HFFc6 (cell line): ENCODE measurements around the gene SH2D2A. TPM values are rescaled to one million over a fixed set of nuclear protein-coding genes. Genes with fewer than 3 reads are reported as not detected.
A peak's percentile ranks its signal among the peaks of the same experiment; 100 is the strongest.

ENCODE experiments used
- DNase-seq: peaks from one replicate; pipeline ENCODE4 v3.0.0-alpha.2; 2018
- H3K27ac Mint-ChIP-seq: 2 replicates; pipeline ENCODE4 v1.8.0; 2020; ENCODE audit warnings: mild to moderate bottlenecking, mixed read lengths
- H3K27me3 Mint-ChIP-seq: 2 replicates; pipeline ENCODE4 v1.8.0; 2021; ENCODE audit warnings: mild to moderate bottlenecking, moderate library complexity, mixed read lengths; ENCODE audit not compliant: insufficient read depth
- H3K36me3 Mint-ChIP-seq: 2 replicates; pipeline ENCODE4 v1.8.0; 2021; ENCODE audit warnings: low read depth, mixed read lengths
- H3K4me1 Mint-ChIP-seq: 2 replicates; pipeline ENCODE4 v1.8.0; 2020; ENCODE audit warnings: low read depth, mixed read lengths
- H3K4me3 Mint-ChIP-seq: 2 replicates; pipeline ENCODE4 v1.8.0; 2020; ENCODE audit warnings: mild to moderate bottlenecking, moderate library complexity, mixed read lengths
- H3K9me3 Mint-ChIP-seq: 2 replicates; pipeline ENCODE4 v1.8.0; 2020; ENCODE audit warnings: mild to moderate bottlenecking, mixed read lengths
- total RNA-seq, 6 experiments: library from RNA; stranded (reverse); fragmentation: NEBNext Ultra II Directional; extraction: Animal tissue kit (Norgen Biotek cat#: 25700); gene quantifications; 2 replicates in 1 of 6; 3 replicates in 5 of 6; pipeline ENCODE4 v1.2.3, GENCODE V29; 2021
- TF ChIP-seq, protein P1 (sequence below): fragments of 200-600 bp; sonication (generic); IDR thresholded peaks from 2 replicates; pipeline ENCODE4 v1.5.0; 2021; ENCODE audit warnings: antibody characterized with exemption, mild to moderate bottlenecking

SH2D2A gene
- total RNA-seq, 6 experiments from 2014 or later = 0.09 to 0.17 TPM; not detected in 4

GRCh38 chr1:156853761-156854160, 37.1 kb upstream of the SH2D2A start:
- TF ChIP-seq, protein P1, sequence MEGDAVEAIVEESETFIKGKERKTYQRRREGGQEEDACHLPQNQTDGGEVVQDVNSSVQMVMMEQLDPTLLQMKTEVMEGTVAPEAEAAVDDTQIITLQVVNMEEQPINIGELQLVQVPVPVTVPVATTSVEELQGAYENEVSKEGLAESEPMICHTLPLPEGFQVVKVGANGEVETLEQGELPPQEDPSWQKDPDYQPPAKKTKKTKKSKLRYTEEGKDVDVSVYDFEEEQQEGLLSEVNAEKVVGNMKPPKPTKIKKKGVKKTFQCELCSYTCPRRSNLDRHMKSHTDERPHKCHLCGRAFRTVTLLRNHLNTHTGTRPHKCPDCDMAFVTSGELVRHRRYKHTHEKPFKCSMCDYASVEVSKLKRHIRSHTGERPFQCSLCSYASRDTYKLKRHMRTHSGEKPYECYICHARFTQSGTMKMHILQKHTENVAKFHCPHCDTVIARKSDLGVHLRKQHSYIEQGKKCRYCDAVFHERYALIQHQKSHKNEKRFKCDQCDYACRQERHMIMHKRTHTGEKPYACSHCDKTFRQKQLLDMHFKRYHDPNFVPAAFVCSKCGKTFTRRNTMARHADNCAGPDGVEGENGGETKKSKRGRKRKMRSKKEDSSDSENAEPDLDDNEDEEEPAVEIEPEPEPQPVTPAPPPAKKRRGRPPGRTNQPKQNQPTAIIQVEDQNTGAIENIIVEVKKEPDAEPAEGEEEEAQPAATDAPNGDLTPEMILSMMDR = no peak
- H3K4me1 Mint-ChIP-seq = peaks cover 4% of the 10 kb centered on the region
- peaks cover 54% of the 10 kb centered on the region for H3K27me3 Mint-ChIP-seq
- no peak overlapping the region for H3K4me3 Mint-ChIP-seq
- H3K36me3 Mint-ChIP-seq = no peaks in the 10 kb centered on the region
- no peaks in the 10 kb centered on the region for H3K9me3 Mint-ChIP-seq
- DNase-seq = no peak
- H3K27ac Mint-ChIP-seq = no peak overlapping the region

DNA sequence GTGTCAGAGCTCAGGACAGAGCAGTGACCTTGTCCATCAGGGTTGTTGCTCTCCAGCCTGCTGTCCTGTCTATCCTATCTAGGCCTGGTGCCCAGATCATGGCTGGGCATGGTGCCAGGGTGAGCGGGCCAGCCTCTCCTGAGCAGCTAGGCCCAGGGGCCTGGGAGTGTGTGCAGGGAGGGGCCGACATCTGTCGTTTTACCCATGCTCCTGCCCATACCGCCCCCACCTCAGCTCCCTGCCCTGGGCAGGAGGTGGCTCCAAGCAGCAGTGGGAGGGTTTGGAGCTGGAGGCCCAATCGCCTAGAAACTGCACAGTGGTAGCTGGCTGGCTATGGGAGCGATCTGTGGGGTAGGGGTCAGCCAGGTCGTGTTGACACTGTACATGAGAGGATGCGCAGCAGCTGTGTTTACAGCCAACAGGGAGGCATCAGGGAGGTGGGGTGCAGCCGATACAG, 35.8 kb upstream of the SH2D2A start:
- H3K27me3 Mint-ChIP-seq = peaks cover 48% of the 10 kb centered on the region
- no peaks in the 10 kb centered on the region for H3K9me3 Mint-ChIP-seq
- no peaks in the 10 kb centered on the region for H3K4me1 Mint-ChIP-seq
- no peak overlapping the region for H3K4me3 Mint-ChIP-seq
- TF ChIP-seq, protein P1 = no peak
- DNase-seq = peak; percentile 16
- no peaks in the 10 kb centered on the region for H3K36me3 Mint-ChIP-seq
- no peak overlapping the region for H3K27ac Mint-ChIP-seq

DNA sequence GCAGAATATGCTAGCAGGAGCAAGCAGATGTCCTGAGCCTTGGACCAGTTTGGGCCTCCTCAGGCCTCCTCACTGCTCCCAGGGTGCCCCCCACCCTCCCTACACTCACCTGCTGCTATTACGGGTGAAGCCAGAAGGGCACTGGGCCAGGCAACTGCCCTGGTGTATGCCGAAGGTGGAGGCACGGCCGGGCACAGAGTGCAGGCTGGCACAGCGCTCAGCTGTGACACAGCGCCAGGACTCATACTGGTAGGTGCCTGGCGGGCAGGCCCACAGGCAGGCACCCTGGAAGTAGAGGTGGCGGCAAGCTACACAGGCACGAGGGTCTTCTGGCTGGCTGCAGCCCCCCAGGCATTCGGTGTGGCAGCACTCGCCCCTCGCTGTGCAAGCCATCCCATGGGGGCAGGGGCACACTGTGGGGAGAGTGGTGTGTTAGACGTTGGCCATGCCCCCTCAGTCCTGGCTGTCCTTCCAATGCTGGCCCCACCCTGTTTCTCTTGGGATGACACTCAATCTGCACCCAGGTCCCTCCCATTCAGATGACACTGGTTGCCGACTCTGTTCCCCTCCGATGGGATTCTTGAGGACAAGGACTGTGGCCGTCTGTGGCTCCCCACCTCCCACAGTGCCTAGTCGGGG, 35.2 kb upstream of the SH2D2A start:
- DNase-seq = no peak
- no peaks in the 10 kb centered on the region for H3K36me3 Mint-ChIP-seq
- no peak overlapping the region for H3K4me3 Mint-ChIP-seq
- no peaks in the 10 kb centered on the region for H3K9me3 Mint-ChIP-seq
- H3K27ac Mint-ChIP-seq = no peak overlapping the region
- H3K27me3 Mint-ChIP-seq = peaks cover 46% of the 10 kb centered on the region
- TF ChIP-seq, protein P1 = no peak
- H3K4me1 Mint-ChIP-seq = no peaks in the 10 kb centered on the region

DNA sequence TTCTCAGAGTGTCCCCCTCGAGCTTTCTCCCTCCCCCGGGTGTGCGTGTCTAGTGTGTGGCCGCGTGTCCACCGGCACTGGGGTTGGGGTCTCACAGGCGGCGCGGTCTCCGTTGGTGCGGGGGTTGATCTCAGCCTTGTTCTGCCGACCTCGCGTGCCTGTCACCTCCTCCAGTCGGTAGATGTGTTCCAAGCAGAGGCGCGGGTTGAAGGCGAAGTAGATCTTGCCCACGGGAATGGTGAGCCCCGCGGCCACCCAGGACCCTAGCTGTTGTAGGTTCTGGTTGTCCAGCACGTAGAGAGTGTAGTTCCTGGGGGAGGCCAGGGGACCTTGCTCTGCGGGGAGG, 32.5 kb upstream of the SH2D2A start:
- no peaks in the 10 kb centered on the region for H3K9me3 Mint-ChIP-seq
- H3K4me1 Mint-ChIP-seq = no peaks in the 10 kb centered on the region
- no peak for DNase-seq
- H3K27me3 Mint-ChIP-seq = peaks cover 45% of the 10 kb centered on the region
- H3K4me3 Mint-ChIP-seq = no peak overlapping the region
- TF ChIP-seq, protein P1 = no peak
- H3K36me3 Mint-ChIP-seq = no peaks in the 10 kb centered on the region
- H3K27ac Mint-ChIP-seq = no peak overlapping the region

GRCh38 chr1:156848461-156849150, 32.0 kb upstream of the SH2D2A start:
- no peak for DNase-seq
- peaks cover 50% of the 10 kb centered on the region for H3K27me3 Mint-ChIP-seq
- H3K9me3 Mint-ChIP-seq = no peaks in the 10 kb centered on the region
- no peak overlapping the region for H3K27ac Mint-ChIP-seq
- no peaks in the 10 kb centered on the region for H3K4me1 Mint-ChIP-seq
- no peak overlapping the region for H3K4me3 Mint-ChIP-seq
- TF ChIP-seq, protein P1 = no peak
- H3K36me3 Mint-ChIP-seq = no peaks in the 10 kb centered on the region
